GM13976 (cell line): Measurements from ENCODE around the gene PKMYT1.
"Not testable (repeated sequence)": the region's sequence is repeated elsewhere in the genome, so short reads cannot be mapped to it uniquely, and the experiment has no call there.

Source experiments
- DNase-seq: peaks from one replicate; pipeline ENCODE4 v3.0.0; 2012; ENCODE audit warnings: low spot score
- CTCF ChIP-seq: IDR thresholded peaks from 2 replicates; pipeline ENCODE4 v1.5.1; 2012; ENCODE audit warnings: borderline replicate concordance, mild to moderate bottlenecking; ENCODE audit not compliant: insufficient read depth; ENCODE audit errors: extremely low read depth, missing control alignments, control extremely low read depth
- in situ Hi-C: fragments of 300-500 bp; cut with MboI; formaldehyde crosslinking; loops from one replicate; pipeline ENCODE4 v1.12.0; 2022; ENCODE audit warnings: low sequenced_read_pairs, mixed read lengths, inconsistent platforms; ENCODE audit not compliant: unreplicated experiment

The PKMYT1 gene

DNA sequence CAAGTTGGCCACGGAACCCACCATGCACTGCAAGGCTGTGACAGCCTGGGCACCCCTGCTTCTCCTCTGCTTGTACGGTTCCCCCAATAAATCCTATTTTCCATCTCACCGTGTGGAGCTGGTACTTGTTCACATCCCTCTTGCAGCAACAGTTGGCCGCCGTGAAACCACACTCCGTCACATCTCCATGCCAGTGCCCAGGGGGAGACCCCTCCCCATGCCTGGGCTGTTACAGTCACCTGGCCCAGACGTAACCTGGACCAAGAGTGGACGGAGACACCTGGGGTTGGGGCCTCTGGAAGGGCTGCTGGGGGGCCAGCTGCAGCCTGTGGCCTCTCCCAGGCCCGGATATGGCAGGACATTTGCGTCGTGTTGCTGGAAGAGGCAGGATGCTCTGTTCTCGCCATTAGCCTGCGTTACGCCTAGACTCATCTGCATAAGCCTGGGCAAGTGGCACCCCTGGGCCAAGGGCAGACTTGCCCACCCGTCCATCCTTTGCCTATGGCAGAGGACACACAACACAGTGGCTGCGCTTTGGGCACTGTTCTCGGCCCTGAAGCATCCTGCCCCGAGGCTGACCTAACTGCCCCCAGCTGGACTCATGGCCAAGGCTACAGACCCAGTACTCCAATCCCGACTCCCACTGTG, 30.4 kb downstream of the PKMYT1 start:
- TF ChIP-seq CTCF = no peak
- DNase-seq = no peak
- in situ Hi-C loops = no loop called here

GRCh38 chr16:2948807-2949704, 31.2 kb downstream of the PKMYT1 start:
- no peak for DNase-seq
- TF ChIP-seq CTCF = no peak
- in situ Hi-C loops = no loop called here

DNA sequence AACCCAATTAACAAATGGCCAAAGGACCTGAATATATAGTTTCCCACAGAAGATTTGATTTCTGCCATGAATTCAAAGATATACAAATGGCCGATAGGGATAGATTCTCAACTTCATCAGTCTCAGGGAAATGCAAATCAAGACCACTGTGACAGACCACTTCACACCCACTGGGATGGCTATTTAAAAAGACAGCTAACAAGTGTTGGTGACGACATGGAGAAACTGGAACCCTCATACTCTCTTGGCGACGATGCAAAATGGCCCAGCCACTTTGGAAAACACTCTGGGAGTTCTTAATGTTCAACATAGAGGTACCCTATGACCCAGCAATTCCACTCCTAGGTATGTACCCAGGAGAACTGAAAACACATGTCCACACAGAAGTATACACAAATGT, 33.6 kb downstream of the PKMYT1 start:
- in situ Hi-C loops = no loop called here
- DNase-seq = no peak
- no peak for TF ChIP-seq CTCF

DNA sequence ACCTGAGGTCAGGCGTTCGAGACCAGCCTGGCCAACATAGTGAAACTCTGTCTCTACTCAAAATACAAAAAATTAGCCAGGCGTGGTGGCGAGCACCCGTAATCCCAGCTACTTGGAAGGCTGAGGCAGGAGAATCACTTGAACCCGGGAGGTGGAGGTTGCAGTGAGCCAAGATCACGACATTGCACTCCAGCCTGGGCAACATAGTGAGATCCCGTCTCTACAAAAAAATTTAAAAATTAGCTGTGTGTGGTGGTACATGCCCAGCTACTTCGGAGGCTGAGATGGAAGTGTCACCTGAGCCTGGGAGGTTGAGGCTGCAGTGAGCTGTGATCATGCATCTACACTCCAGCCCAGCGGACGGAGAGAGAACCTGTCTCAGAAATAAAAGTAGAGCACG, 36.5 kb downstream of the PKMYT1 start:
- in situ Hi-C loops, DNase-seq: not testable (repeated sequence)

- TF ChIP-seq CTCF = no peak
- DNase-seq = no peak
- in situ Hi-C loops = no loop called here
These were observed 38.2 kb downstream of the PKMYT1 start for GRCh38 chr16:2942045-2942444.

- in situ Hi-C loops = no loop called here
- DNase-seq = no peak
- TF ChIP-seq CTCF = no peak
These were observed 40.3 kb downstream of the PKMYT1 start for GRCh38 chr16:2939968-2940367.

- in situ Hi-C loops = no loop called here
- no peak for DNase-seq
- TF ChIP-seq CTCF = no peak
These were observed 42.0 kb downstream of the PKMYT1 start for GRCh38 chr16:2938206-2938605.
